OCI-LY7 (cell line): ENCODE measurements around the gene CHCHD10. TPM values are rescaled to one million over a fixed set of nuclear protein-coding genes. Genes with fewer than 3 reads are reported as not detected.

Experiments
- BruUV-seq: library from RNA; stranded (reverse); fragments of 400-500 nt; replicated peaks from 2 replicates; lab custom pipeline; 2021; lab: Mats Ljungman, UMichigan
- CTCF ChIA-PET: fragments of 300-600 bp; sonication (Branson Sonifier 250); formaldehyde crosslinking; loops from one replicate; lab custom pipeline; 2022; ENCODE audit warnings: antibody characterized with exemption; ENCODE audit not compliant: unreplicated experiment; lab: Charles Lee
- POLR2A ChIA-PET: fragments of 300-600 bp; sonication (Branson Sonifier 250); formaldehyde crosslinking; loops from one replicate; lab custom pipeline; 2022; ENCODE audit warnings: antibody characterized with exemption; lab: Charles Lee
- DNase-seq: peaks from one replicate; pipeline ENCODE4 v3.0.0-alpha.2; 2015; ENCODE audit warnings: low spot score
- H2AFZ ChIP-seq: fragments of 200-600 bp; sonication (generic), shearing (Covaris generic); 2 replicates; pipeline ENCODE4 v1.6.1; 2014; ENCODE audit warnings: mild to moderate bottlenecking, antibody characterized with exemption, low read length, moderate library complexity
- H3K27ac ChIP-seq: fragments of 200-600 bp; sonication (generic); 2 replicates; pipeline ENCODE4 v1.5.1; 2014; ENCODE audit warnings: mixed run types, low read depth, mild to moderate bottlenecking, moderate library complexity, low read length, inconsistent platforms; ENCODE audit not compliant: poor library complexity, severe bottlenecking
- H3K36me3 ChIP-seq: fragments of 200-600 bp; sonication (generic); 2 replicates; pipeline ENCODE4 v1.6.1; 2014; ENCODE audit warnings: mild to moderate bottlenecking, antibody characterized with exemption, low read length, moderate library complexity, mixed read lengths; ENCODE audit not compliant: insufficient read depth
- H3K4me1 ChIP-seq: fragments of 200-600 bp; sonication (generic); 2 replicates; pipeline ENCODE4 v1.5.1; 2014; ENCODE audit warnings: mild to moderate bottlenecking, low read length; ENCODE audit not compliant: insufficient read depth, poor library complexity, severe bottlenecking
- H3K4me2 ChIP-seq: fragments of 200-600 bp; sonication (generic); 2 replicates; pipeline ENCODE4 v1.6.1; 2014; ENCODE audit warnings: mild to moderate bottlenecking, low read length
- H3K4me3 ChIP-seq: fragments of 200-600 bp; sonication (generic); 2 replicates; pipeline ENCODE4 v1.5.1; 2014; ENCODE audit warnings: mild to moderate bottlenecking, low read depth, low read length; ENCODE audit not compliant: poor library complexity, severe bottlenecking
- H3K79me2 ChIP-seq: fragments of 200-600 bp; sonication (generic); 2 replicates; pipeline ENCODE4 v1.6.1; 2016; ENCODE audit warnings: low read depth, mild to moderate bottlenecking, low read length, moderate library complexity, mixed read lengths; ENCODE audit not compliant: insufficient read depth
- H3K9me2 ChIP-seq: fragments of 200-600 bp; sonication (generic); 2 replicates; pipeline ENCODE4 v1.6.1; 2016; ENCODE audit warnings: mild to moderate bottlenecking, low read length, mixed read lengths; ENCODE audit not compliant: insufficient read depth
- H3K9me3 ChIP-seq: fragments of 200-600 bp; sonication (generic); 2 replicates; pipeline ENCODE4 v1.6.1; 2014; ENCODE audit warnings: mild to moderate bottlenecking, mixed run types, low read length, mixed read lengths
- H4K20me1 ChIP-seq: fragments of 200-600 bp; sonication (generic); 2 replicates; pipeline ENCODE4 v1.6.1; 2014; ENCODE audit warnings: mild to moderate bottlenecking, antibody characterized with exemption, low read length, moderate library complexity, mixed read lengths; ENCODE audit not compliant: insufficient read depth
- CTCF ChIP-seq: fragments of 200-600 bp; sonication (generic); conservative IDR thresholded peaks from 2 replicates; pipeline ENCODE4 v1.5.1; 2014; ENCODE audit warnings: mild to moderate bottlenecking, antibody characterized with exemption, low read length, moderate library complexity, mixed read lengths
- EZH2phosphoT487 ChIP-seq: fragments of 200-600 bp; sonication (generic); IDR thresholded peaks from 2 replicates; pipeline ENCODE4 v1.6.1; 2018; ENCODE audit warnings: low read depth, borderline replicate concordance, mild to moderate bottlenecking, mixed run types, antibody characterized with exemption, low read length, moderate library complexity, mixed read lengths
- intact Hi-C: fragments of 100-400 bp; cut with micrococcal nuclease; formaldehyde crosslinking; loops from one replicate; pipeline ENCODE4 v1.10.0; 2022; ENCODE audit not compliant: unreplicated experiment
- total RNA-seq, 2 experiments: library from RNA; depleted of rRNA in 1 of 2; stranded (reverse); fragments of >200 nt in 1 of 2; shearing (Covaris generic) in 1 of 2; gene quantifications; 2 replicates each; pipeline ENCODE4 v1.2.3, GENCODE V29; 2014 to 2022

The CHCHD10 gene
- total RNA-seq, 2 experiments from 2014 or later, result 50.8 to 252 TPM

- TF ChIP-seq EZH2phosphoT487 (no peak), CTCF (no peak)
- no peak overlapping the region for H3K4me2 ChIP-seq
- no peaks in the 10 kb centered on the region for H3K79me2 ChIP-seq
- no peaks in the 10 kb centered on the region for H3K9me2 ChIP-seq
- H3K36me3 ChIP-seq, result peaks cover 96% of the 10 kb centered on the region
- no peaks in the 10 kb centered on the region for H4K20me1 ChIP-seq
- DNase-seq, result no peak
- POLR2A ChIA-PET, result no interaction called here
- intact Hi-C loops, result no loop called here
- H3K4me3 ChIP-seq, result no peak overlapping the region
- H3K27ac ChIP-seq, result no peak overlapping the region
- no TSS peak for BruUV-seq
- H3K4me1 ChIP-seq, result peaks cover 21% of the 10 kb centered on the region
- CTCF ChIA-PET, result no interaction called here
- no peak overlapping the region for H2AFZ ChIP-seq
- no peaks in the 10 kb centered on the region for H3K9me3 ChIP-seq
Measured at GRCh38 chr22:23816156-23816976, 48.6 kb upstream of the CHCHD10 start.

- no peak for DNase-seq
- no peak overlapping the region for H3K4me2 ChIP-seq
- CTCF ChIA-PET, result no interaction called here
- H3K9me2 ChIP-seq, result no peaks in the 10 kb centered on the region
- POLR2A ChIA-PET, result interaction anchor here (0.6 kb wide), 1 partner anchor 9 kb away, joined by 3 read pairs; no protein-coding TSS in a partner anchor
- intact Hi-C loops, result no loop called here
- no peak overlapping the region for H3K27ac ChIP-seq
- TF ChIP-seq CTCF (no peak), EZH2phosphoT487 (no peak)
- H2AFZ ChIP-seq, result no peak overlapping the region
- peaks cover 15% of the 10 kb centered on the region for H3K4me1 ChIP-seq
- H3K79me2 ChIP-seq, result no peaks in the 10 kb centered on the region
- no peaks in the 10 kb centered on the region for H3K9me3 ChIP-seq
- H3K36me3 ChIP-seq, result peaks cover 96% of the 10 kb centered on the region
- H3K4me3 ChIP-seq, result no peak overlapping the region
- no TSS peak for BruUV-seq
- H4K20me1 ChIP-seq, result no peaks in the 10 kb centered on the region
Measured at GRCh38 chr22:23815541-23816155, 47.9 kb upstream of the CHCHD10 start.

- Histone ChIP-seq H3K4me2 (no peak overlapping the region), H3K4me3 (no peak overlapping the region), H3K4me1 (peaks cover 2% of the 10 kb centered on the region), H3K27ac (no peak overlapping the region), H3K9me2 (no peaks in the 10 kb centered on the region), H2AFZ (no peak overlapping the region), H3K79me2 (peaks cover 3% of the 10 kb centered on the region; the same call in 1 of the 2 replicates), H4K20me1 (no peaks in the 10 kb centered on the region), H3K9me3 (no peaks in the 10 kb centered on the region), H3K36me3 (peaks cover 74% of the 10 kb centered on the region)
- POLR2A ChIA-PET, result interaction anchor here (0.7 kb wide), 2 partner anchors 10 to 248 kb away, joined by 4 to 6 read pairs; no protein-coding TSS in a partner anchor
- DNase-seq, result no peak
- CTCF ChIA-PET, result no interaction called here
- intact Hi-C loops, result no loop called here
- no TSS peak for BruUV-seq
- no peak for TF ChIP-seq CTCF
- no peak for TF ChIP-seq EZH2phosphoT487
Measured at GRCh38 chr22:23812378-23812777, 44.6 kb upstream of the CHCHD10 start.
